Measurements from ENCODE around the gene VSIG10L. TPM values are rescaled to one million over a fixed set of nuclear protein-coding genes. Genes with fewer than 3 reads are reported as not detected.

The VSIG10L gene
- 2.4 TPM for polyA plus RNA-seq (2012; ENCODE audit: insufficient read depth, insufficient read length)

GRCh38 chr19:51341976-51342580 is at the start of gene VSIG10L:
Gene VSIG10L, minus strand, starts transcription at chr19:51342139. Its CDS starts 15 bp downstream, at chr19:51342124.
- DNase-seq (ENCODE audit: low read depth, low spot score), result no peak
- H3K4me3 ChIP-seq (ENCODE audit: low read length), result no peak within 1 kb of the TSS

DNA sequence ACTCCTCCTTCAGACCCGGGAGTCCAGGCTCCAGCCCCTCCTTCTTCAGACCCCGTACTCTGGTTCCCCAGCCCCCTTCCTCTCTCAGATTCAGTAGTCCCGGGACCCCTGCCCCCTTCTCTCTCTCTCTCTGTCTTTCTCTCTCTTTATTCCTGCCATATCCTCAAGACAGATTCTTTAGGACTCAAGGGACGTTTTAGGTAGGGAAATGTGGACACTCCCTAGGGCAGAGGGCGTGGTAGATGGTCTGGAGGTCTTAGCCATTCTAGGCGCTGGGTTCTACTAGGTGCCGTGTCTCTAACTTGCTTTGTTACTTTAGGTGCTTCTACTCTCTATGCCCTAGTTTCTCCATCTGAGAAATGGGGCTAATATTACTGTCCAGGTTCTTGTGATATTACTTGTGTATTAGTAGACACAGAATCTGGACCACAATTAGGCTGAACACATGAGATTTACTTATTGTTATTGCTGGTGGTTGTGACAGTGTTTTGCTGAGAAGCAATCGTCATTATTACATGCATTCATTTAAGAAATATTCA is 49.2 kb upstream of the VSIG10L start:
- H3K4me3 ChIP-seq (ENCODE audit: low read length), result no peak overlapping the region
- DNase-seq (ENCODE audit: low read depth, low spot score), result no peak

DNA sequence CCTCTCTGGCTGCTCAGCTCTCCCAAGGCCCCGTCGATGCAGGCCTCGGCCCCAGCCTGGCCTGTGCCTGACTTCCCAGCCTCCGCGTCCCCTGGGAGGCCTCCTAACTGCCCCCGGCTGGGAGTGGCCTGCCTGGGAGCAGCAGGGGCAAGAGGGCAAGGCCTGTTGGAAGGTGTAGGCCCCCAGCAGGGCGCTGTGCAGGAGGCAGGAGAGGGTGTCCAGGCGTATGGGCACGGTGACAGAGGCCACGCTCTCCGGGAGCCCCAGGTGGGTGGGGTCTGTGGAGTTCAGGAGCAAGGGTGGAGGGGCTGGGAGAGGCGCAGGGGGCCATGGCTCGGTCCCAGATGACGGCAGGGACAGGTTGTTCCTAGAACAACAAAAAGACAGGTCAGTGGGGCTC is 47.2 kb upstream of the VSIG10L start:
- H3K4me3 ChIP-seq (ENCODE audit: low read length), result no peak overlapping the region

DNA sequence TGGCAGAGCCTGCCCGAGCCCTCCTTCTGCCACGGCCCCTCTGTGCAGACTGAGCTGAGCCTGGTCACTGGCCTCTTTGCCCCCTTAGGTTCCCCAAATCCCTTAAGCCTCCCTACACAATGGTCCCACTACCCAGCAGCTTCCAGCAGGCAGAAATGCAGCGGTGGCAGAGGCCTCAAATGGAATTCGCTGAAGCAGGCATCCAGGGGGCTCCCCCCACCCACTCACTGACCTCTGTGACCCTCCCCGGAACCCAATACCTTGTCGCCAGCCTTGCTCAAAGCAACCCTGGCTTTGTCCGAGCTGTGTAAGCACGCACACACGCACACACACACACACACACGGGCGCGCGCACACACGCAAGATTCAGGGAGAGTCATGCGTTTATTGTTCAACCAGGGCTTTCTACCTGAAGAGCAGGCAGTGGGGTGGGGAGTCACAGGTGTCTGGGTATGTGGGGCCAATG is 46.0 kb upstream of the VSIG10L start, which contains the start of gene LIM2:
Gene LIM2, minus strand, starts transcription at position 51 of the 466 bp plus-strand sequence. CDS start 531 bp downstream, outside the sequence.
- no peak within 1 kb of the TSS for H3K4me3 ChIP-seq (ENCODE audit: low read length)
- DNase-seq (ENCODE audit: low read depth, low spot score), result no peak

More for the DNA sequence above, 47.2 kb upstream of the VSIG10L start:
- DNase-seq (ENCODE audit: low read depth, low spot score), result no peak

DNA sequence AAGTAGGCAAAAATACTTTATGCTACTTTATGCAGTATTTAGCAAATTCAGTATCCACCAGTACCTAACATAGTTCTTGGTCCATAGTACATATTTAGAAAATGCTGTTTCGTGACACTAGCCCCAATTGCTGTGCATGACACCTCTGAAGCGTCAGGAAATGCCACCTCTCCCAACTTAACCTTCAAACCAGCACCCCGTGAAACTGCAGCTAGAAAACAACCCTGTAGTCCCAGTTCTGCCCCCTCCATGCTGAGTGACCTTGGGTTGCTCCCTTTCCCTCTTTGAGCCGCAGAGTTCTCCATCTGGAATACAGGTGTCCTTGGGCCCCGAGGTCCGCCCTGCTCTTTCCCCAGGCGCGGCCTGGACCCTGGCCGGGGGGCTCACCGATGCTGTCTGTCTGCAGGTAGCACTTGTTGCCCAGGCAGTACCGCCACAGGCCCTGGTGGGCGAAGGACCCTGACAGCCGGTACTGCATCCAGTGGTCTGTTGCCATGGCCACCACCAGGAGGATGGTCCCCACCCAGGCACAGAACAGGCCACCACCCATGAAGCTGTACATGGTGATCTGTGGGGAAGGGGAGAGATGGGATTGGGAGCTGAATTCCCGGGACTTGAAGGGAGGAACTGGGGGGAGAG is 45.1 kb upstream of the VSIG10L start:
- H3K4me3 ChIP-seq (ENCODE audit: low read length), result no peak overlapping the region
- DNase-seq (ENCODE audit: low read depth, low spot score), result no peak

- no peak overlapping the region for H3K4me3 ChIP-seq (ENCODE audit: low read length)
- no peak for DNase-seq (ENCODE audit: low read depth, low spot score)
Measured at GRCh38 chr19:51382004-51382403, 40.1 kb upstream of the VSIG10L start.

DNA sequence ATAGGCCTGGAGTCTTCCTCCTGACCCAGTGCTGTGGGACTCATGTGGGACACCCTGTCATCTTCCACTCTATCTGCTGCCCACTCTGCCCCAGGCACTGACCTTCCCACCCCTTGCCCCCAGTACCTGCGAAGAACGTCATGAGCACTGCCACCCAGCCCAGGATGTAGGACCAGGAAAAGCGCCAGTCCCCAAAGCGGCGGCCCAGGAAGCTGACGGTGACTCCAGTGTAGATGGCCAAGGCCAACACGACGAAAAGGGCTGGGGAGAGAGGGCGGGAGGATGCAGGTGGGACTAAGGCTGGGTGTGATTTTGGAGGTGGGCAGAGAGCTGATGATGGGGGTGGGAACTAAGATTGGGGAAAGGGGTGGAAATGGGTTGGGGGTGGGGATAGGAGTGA is 38.4 kb upstream of the VSIG10L start:
- no peak for DNase-seq (ENCODE audit: low read depth, low spot score)
- H3K4me3 ChIP-seq (ENCODE audit: low read length), result no peak overlapping the region

DNA sequence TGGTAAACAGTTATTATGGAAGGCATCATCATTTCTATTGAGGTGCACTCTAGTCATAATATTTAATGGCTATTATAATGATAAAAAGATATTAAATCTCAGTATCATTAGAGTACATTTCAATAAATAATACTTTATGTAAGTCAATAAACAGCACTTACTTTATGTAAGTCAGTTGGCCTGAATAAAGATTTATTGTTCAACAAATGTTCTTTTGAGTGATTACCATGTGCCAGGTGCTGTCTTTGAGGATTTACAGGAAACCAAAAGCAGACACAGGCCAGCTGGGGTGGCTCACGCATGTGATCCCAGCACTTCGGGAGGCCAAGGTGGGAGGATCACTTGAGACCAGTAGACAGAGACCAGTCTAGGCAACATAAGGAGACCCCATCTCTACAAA is 35.5 kb upstream of the VSIG10L start:
- DNase-seq (ENCODE audit: low read depth, low spot score), result no peak

GRCh38 chr19:51375504-51376221 is 33.7 kb upstream of the VSIG10L start:
- peak; percentile 83 for DNase-seq (ENCODE audit: low read depth, low spot score)
- H3K4me3 ChIP-seq (ENCODE audit: low read length), result no peak overlapping the region

More for the DNA sequence above, 35.5 kb upstream of the VSIG10L start:
- H3K4me3 ChIP-seq (ENCODE audit: low read length), result no peak overlapping the region

DNA sequence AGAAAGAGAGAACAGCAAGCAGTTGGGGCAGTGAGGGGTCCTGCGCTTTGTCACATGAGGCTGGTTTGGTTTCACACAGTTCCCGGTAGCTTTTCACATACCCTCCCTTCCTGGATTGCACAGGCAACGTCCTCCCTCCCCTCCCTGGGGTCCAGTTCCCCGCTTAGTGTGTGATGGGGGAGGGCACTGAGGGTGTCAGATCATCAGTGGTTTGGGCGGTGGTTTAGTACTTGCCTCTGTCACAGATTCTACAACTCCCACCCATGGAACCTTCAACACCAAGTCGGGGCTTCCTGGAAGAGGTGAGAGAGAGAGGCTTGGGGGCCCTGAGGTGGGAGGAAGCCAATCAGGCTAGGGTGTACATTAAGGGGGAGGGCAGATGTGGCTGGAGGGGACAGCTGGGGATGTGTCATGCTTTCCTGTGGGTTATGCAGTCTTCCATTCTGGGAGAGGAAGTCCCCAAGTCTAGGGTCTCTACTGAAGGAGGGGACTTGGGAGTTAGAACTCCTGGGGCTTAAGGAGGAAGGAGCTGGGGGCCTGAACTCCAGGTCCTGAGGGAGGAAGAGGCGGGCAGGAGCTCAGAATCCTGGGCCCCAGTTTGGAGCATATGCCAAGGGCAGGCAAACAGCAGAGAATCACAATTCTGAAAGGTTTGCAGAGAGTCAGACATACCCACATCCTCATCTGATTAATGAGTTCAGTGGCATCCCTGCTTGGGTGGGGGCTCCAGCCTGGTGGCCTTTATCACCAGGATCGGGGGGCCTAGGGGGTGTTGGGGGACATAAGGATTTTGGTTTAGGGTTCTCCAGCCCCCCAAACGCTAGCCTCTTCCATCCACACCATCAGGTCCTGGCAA is 30.9 kb upstream of the VSIG10L start, which contains the start of gene NKG7:
Gene NKG7, minus strand, starts transcription at position 6 of the 856 bp plus-strand sequence. CDS start 119 bp downstream, outside the sequence.
- peak; percentile 89 for DNase-seq (ENCODE audit: low read depth, low spot score)
- peak within 1 kb of the TSS; percentile 27 for H3K4me3 ChIP-seq (ENCODE audit: low read length)

GRCh38 chr19:51372021-51372648 is 30.2 kb upstream of the VSIG10L start:
- no peak for DNase-seq (ENCODE audit: low read depth, low spot score)
- H3K4me3 ChIP-seq (ENCODE audit: low read length), result peak overlapping the region; percentile 27

GRCh38 chr19:51371186-51371690 is 29.3 kb upstream of the VSIG10L start:
- no peak overlapping the region for H3K4me3 ChIP-seq (ENCODE audit: low read length)
- no peak for DNase-seq (ENCODE audit: low read depth, low spot score)

DNA sequence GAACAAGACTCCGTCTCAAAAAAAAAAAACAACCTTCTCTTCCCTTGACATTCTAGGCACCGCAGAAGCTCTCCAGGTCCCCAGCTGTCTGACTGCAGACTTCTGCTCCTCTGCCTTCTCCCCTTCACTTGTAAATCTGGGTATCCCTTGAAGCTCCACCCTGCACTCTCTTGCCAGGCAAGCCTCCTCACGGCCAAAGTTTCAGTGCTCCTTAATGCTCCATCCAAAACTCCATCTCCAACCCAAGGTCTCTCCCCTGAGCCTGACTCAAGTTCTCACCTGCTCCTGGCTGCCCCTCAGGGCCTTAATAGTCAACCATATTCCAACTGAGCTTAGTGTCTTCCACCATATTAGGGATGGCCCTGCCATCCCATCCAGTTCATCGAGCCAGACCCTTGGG is 28.3 kb upstream of the VSIG10L start:
- no peak overlapping the region for H3K4me3 ChIP-seq (ENCODE audit: low read length)
- no peak for DNase-seq (ENCODE audit: low read depth, low spot score)

- no peak for DNase-seq (ENCODE audit: low read depth, low spot score)
- peak within 1 kb of the TSS; percentile 65 for H3K4me3 ChIP-seq (ENCODE audit: low read length)
Measured at GRCh38 chr19:51368366-51369282, 26.7 kb upstream of the VSIG10L start, which contains the start of gene CLDND2. Gene CLDND2, minus strand, starts transcription at chr19:51369003. Its CDS starts 426 bp downstream, at chr19:51368577.

GRCh38 chr19:51367565-51368365 is 25.8 kb upstream of the VSIG10L start:
- H3K4me3 ChIP-seq (ENCODE audit: low read length), result peak overlapping the region; percentile 65
- DNase-seq (ENCODE audit: low read depth, low spot score), result peak; percentile 95

GRCh38 chr19:51367255-51367564 is 25.3 kb upstream of the VSIG10L start:
- no peak for DNase-seq (ENCODE audit: low read depth, low spot score)
- H3K4me3 ChIP-seq (ENCODE audit: low read length), result peak overlapping the region; percentile 65
